HG03575 (cell line): ENCODE data around the gene NBDY.
"Not testable (repeated sequence)": the region's sequence is repeated elsewhere in the genome, so short reads cannot be mapped to it uniquely, and the experiment has no call there.

Experiments used
- ATAC-seq: cut with Tn5 transposase; IDR thresholded peaks from one replicate; pipeline ENCODE4 v1.9.1; 2021; ENCODE audit not compliant: unreplicated experiment, insufficient number of reproducible peaks, low FRiP score; ENCODE audit errors: extremely low read depth

Gene NBDY

GRCh38 chrX:56729152-56729850 lies at the start of gene NBDY:
Gene NBDY (plus strand): TSS chrX:56729243. CDS start chrX:56729354, 111 bp downstream.
- no peak for ATAC-seq

- not testable (repeated sequence) for ATAC-seq
Measured at GRCh38 chrX:56704530-56704929, 24.5 kb upstream of the NBDY start.

- ATAC-seq: no peak
Measured at GRCh38 chrX:56726605-56727004, 2.4 kb upstream of the NBDY start.

- ATAC-seq: no peak
Measured at GRCh38 chrX:56727531-56727930, 1.5 kb upstream of the NBDY start.

- no peak for ATAC-seq
Measured at GRCh38 chrX:56728321-56728720, 722 bp upstream of the NBDY start.

- no peak for ATAC-seq
Measured at GRCh38 chrX:56728752-56729151, 291 bp upstream of the NBDY start.

GRCh38 chrX:56733459-56734046 lies 4.5 kb downstream of the NBDY start:
- ATAC-seq: no peak

- no peak for ATAC-seq
Measured at GRCh38 chrX:56736219-56736618, 7.2 kb downstream of the NBDY start.

- ATAC-seq: no peak
Measured at GRCh38 chrX:56738670-56739069, 9.6 kb downstream of the NBDY start.

- no peak for ATAC-seq
Measured at GRCh38 chrX:56744996-56745395, 16.0 kb downstream of the NBDY start.

GRCh38 chrX:56746996-56747395 lies 18.0 kb downstream of the NBDY start:
- no peak for ATAC-seq

GRCh38 chrX:56751071-56751470 lies 22.0 kb downstream of the NBDY start:
- ATAC-seq: no peak

- no peak for ATAC-seq
Measured at GRCh38 chrX:56757327-56757726, 28.3 kb downstream of the NBDY start.

GRCh38 chrX:56758456-56758855 lies 29.4 kb downstream of the NBDY start:
- no peak for ATAC-seq

- ATAC-seq: no peak
Measured at GRCh38 chrX:56759736-56760409, 30.8 kb downstream of the NBDY start.

GRCh38 chrX:56760410-56761124 lies 31.5 kb downstream of the NBDY start:
- ATAC-seq: not testable (repeated sequence)

GRCh38 chrX:56761167-56761566 lies 32.1 kb downstream of the NBDY start:
- no peak for ATAC-seq

- ATAC-seq: peak; percentile 22
Measured at GRCh38 chrX:56762220-56762619, 33.2 kb downstream of the NBDY start.

- no peak for ATAC-seq
Measured at GRCh38 chrX:56762707-56763555, 33.9 kb downstream of the NBDY start.
